WTC11 (cell line): ENCODE measurements around the gene CCER1. TPM values are rescaled to one million over a fixed set of nuclear protein-coding genes. Genes with fewer than 3 reads are reported as not detected.

Experiments
- ATAC-seq: fragments of 200-7000 bp; cut with Tn5 transposase; 2 replicates; pipeline ENCODE4 v1.10.0; 2021; ENCODE audit warnings: mild to moderate bottlenecking, moderate library complexity
- Bru-seq: library from RNA; stranded (reverse); fragments of 400-500 nt; gene quantifications from one replicate; lab custom pipeline; 2021; lab: Mats Ljungman, UMichigan
- CTCF ChIA-PET: fragments of 300-600 bp; sonication (Branson Sonifier 250); formaldehyde crosslinking; loops from one replicate; lab custom pipeline; 2021; ENCODE audit warnings: antibody characterized with exemption; lab: Charles Lee
- POLR2A ChIA-PET: fragments of 350-600 bp; sonication (Branson Sonifier 250); formaldehyde crosslinking; loops from one replicate; lab custom pipeline; 2021; ENCODE audit warnings: antibody characterized with exemption; lab: Charles Lee
- DNase-seq: peaks from one replicate; pipeline ENCODE4 v3.0.0; 2021; ENCODE audit warnings: low spot score
- H3K27ac Mint-ChIP-seq: 2 replicates; pipeline ENCODE4 v1.8.0; 2021; ENCODE audit warnings: mixed read lengths
- H3K27me3 Mint-ChIP-seq: 2 replicates; pipeline ENCODE4 v1.8.0; 2021; ENCODE audit warnings: low read depth, mild to moderate bottlenecking, moderate library complexity, mixed read lengths
- H3K36me3 Mint-ChIP-seq: 2 replicates; pipeline ENCODE4 v1.8.0; 2021; ENCODE audit warnings: mixed read lengths
- H3K4me1 Mint-ChIP-seq: 2 replicates; pipeline ENCODE4 v1.8.0; 2022; ENCODE audit warnings: mixed read lengths
- H3K4me3 Mint-ChIP-seq: 2 replicates; pipeline ENCODE4 v1.8.0; 2021; ENCODE audit warnings: mild to moderate bottlenecking, moderate library complexity, mixed read lengths
- H3K9me3 Mint-ChIP-seq: 2 replicates; pipeline ENCODE4 v1.8.0; 2021; ENCODE audit warnings: mixed read lengths
- ETV6 ChIP-seq: sonication (generic); formaldehyde crosslinking; IDR thresholded peaks from 2 replicates; pipeline ENCODE4 v1.8.1; 2022; ENCODE audit warnings: mild to moderate bottlenecking, missing genetic modification reagents
- FOXJ3 ChIP-seq: sonication (generic); formaldehyde crosslinking; IDR thresholded peaks from 2 replicates; pipeline ENCODE4 v1.9.0; 2021; ENCODE audit warnings: missing genetic modification reagents, mild to moderate bottlenecking, borderline replicate concordance
- GTF2I ChIP-seq: fragments of 250-450 bp; sonication (Bioruptor Pico); conservative IDR thresholded peaks from 2 replicates; pipeline ENCODE4 v1.4.0; 2021; ENCODE audit warnings: mild to moderate bottlenecking
- NFE2L1 ChIP-seq: sonication (generic); formaldehyde crosslinking; IDR thresholded peaks from 2 replicates; pipeline ENCODE4 v1.8.1; 2023; ENCODE audit warnings: missing genetic modification reagents
- ZNF416 ChIP-seq: fragments of 250-450 bp; sonication (Bioruptor Pico); IDR thresholded peaks from 2 replicates; pipeline ENCODE4 v1.9.0; 2021; ENCODE audit warnings: mild to moderate bottlenecking, inconsistent platforms
- ZNF532 ChIP-seq: fragments of 250-450 bp; sonication (Bioruptor Pico); IDR thresholded peaks from 2 replicates; pipeline ENCODE4 v1.9.0; 2021; ENCODE audit warnings: mild to moderate bottlenecking, borderline replicate concordance
- long read RNA-seq, 3 experiments: library from RNA in 1 of 3; library from capped mRNA in 1 of 3; library from polyadenylated mRNA in 1 of 3; unstranded in 2 of 3; stranded (forward) in 1 of 3; transcript quantifications; one replicate each; pipeline ENCODE4 v2.0.0, GENCODE V29; 2021
- total RNA-seq: library from RNA; stranded (reverse); gene quantifications from 3 replicates; pipeline ENCODE4 v1.2.3, GENCODE V29; 2021
- TF ChIP-seq, protein P1 (sequence below): sonication (generic); formaldehyde crosslinking; IDR thresholded peaks from 2 replicates; pipeline ENCODE4 v1.8.1; 2023; ENCODE audit warnings: mild to moderate bottlenecking, missing genetic modification reagents, borderline replicate concordance
- TF ChIP-seq, protein P2 (sequence below): sonication (generic); formaldehyde crosslinking; IDR thresholded peaks from 2 replicates; pipeline ENCODE4 v1.8.0; 2023; ENCODE audit warnings: missing genetic modification reagents
- TF ChIP-seq, protein P3 (sequence below): sonication (generic); formaldehyde crosslinking; IDR thresholded peaks from 2 replicates; pipeline ENCODE4 v1.8.0; 2023; ENCODE audit warnings: missing genetic modification reagents, mild to moderate bottlenecking, borderline replicate concordance
- TF ChIP-seq, protein P4 (sequence below): sonication (generic); formaldehyde crosslinking; conservative IDR thresholded peaks from 2 replicates; pipeline ENCODE4 v1.8.1; 2023; ENCODE audit warnings: mild to moderate bottlenecking, low read depth, missing genetic modification reagents, moderate library complexity

CCER1 gene, protein sequence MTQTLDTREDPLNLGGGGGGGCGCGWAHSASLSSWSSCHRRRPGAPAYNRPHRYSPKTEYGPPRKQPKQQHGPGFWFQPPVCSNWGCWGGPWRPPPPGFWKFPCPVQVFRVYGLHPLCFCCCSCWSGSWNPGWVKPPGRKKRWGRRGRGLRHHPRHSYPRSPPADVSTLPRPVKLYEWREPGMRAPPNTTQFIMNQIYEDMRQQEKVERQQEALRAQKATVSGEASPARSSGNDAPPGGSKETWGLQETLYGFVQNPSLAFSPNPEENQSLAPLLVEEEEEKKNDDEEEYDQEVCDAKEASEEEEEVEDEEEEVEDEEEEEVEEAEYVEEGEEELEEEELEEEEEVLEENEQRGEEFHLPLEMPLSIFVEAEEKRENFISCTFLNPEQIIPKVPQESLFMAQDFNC
- total RNA-seq: not detected in 3 replicates
- Bru-seq, nascent RNA: percentile 16 among the genes with signal in this experiment
- long read RNA-seq, experiment 1: 0 reads
- long read RNA-seq, experiment 2: 0 reads
- long read RNA-seq, experiment 3: 0 reads

DNA sequence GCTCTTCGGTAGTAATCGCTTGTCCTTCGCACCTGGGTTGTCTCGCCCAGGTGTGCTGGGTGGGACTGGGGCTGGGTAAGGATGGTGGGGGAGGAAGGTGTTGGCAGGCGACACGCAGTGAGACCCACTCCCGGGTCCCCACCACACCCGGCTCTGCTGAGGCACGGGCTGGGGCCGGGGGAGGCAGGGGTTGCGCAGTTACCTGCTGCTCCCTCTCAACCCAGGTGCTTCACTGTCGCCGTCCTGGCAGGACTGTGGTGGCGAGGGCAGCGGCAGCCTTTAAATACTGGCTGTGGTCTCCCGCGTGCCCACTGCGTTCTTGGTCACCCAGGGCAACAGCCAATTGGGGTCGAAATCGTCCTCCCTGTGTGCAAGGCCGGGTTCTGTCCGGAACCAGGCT lies at the start of gene CCER1:
CCER1 (minus strand) TSS at position 256 of the 400 bp plus-strand sequence. CDS start 434 bp downstream, outside the sequence.
- CTCF ChIA-PET: interaction anchor here (1.2 to 2.6 kb wide), 3 partner anchors 10 to 30 kb away, joined by 4 to 19 read pairs (median 7); no protein-coding TSS in a partner anchor
- H3K27ac Mint-ChIP-seq: no peak within 1 kb of the TSS
- peaks cover 6% of the 10 kb centered on the region for H3K9me3 Mint-ChIP-seq
- H3K36me3 Mint-ChIP-seq: no peaks in the 10 kb centered on the region
- no peak for TF ChIP-seq ZNF532 (CRISPR knock-in tag)
- no peak for TF ChIP-seq GTF2I
- no peak for TF ChIP-seq NFE2L1 (CRISPR knock-in tag)
- TF ChIP-seq, protein P1, sequence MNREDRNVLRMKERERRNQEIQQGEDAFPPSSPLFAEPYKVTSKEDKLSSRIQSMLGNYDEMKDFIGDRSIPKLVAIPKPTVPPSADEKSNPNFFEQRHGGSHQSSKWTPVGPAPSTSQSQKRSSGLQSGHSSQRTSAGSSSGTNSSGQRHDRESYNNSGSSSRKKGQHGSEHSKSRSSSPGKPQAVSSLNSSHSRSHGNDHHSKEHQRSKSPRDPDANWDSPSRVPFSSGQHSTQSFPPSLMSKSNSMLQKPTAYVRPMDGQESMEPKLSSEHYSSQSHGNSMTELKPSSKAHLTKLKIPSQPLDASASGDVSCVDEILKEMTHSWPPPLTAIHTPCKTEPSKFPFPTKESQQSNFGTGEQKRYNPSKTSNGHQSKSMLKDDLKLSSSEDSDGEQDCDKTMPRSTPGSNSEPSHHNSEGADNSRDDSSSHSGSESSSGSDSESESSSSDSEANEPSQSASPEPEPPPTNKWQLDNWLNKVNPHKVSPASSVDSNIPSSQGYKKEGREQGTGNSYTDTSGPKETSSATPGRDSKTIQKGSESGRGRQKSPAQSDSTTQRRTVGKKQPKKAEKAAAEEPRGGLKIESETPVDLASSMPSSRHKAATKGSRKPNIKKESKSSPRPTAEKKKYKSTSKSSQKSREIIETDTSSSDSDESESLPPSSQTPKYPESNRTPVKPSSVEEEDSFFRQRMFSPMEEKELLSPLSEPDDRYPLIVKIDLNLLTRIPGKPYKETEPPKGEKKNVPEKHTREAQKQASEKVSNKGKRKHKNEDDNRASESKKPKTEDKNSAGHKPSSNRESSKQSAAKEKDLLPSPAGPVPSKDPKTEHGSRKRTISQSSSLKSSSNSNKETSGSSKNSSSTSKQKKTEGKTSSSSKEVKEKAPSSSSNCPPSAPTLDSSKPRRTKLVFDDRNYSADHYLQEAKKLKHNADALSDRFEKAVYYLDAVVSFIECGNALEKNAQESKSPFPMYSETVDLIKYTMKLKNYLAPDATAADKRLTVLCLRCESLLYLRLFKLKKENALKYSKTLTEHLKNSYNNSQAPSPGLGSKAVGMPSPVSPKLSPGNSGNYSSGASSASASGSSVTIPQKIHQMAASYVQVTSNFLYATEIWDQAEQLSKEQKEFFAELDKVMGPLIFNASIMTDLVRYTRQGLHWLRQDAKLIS: no peak
- TF ChIP-seq ETV6 (CRISPR knock-in tag): no peak
- no peak for TF ChIP-seq FOXJ3 (CRISPR knock-in tag)
- TF ChIP-seq, protein P2, sequence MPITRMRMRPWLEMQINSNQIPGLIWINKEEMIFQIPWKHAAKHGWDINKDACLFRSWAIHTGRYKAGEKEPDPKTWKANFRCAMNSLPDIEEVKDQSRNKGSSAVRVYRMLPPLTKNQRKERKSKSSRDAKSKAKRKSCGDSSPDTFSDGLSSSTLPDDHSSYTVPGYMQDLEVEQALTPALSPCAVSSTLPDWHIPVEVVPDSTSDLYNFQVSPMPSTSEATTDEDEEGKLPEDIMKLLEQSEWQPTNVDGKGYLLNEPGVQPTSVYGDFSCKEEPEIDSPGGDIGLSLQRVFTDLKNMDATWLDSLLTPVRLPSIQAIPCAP: no peak
- TF ChIP-seq, protein P3, sequence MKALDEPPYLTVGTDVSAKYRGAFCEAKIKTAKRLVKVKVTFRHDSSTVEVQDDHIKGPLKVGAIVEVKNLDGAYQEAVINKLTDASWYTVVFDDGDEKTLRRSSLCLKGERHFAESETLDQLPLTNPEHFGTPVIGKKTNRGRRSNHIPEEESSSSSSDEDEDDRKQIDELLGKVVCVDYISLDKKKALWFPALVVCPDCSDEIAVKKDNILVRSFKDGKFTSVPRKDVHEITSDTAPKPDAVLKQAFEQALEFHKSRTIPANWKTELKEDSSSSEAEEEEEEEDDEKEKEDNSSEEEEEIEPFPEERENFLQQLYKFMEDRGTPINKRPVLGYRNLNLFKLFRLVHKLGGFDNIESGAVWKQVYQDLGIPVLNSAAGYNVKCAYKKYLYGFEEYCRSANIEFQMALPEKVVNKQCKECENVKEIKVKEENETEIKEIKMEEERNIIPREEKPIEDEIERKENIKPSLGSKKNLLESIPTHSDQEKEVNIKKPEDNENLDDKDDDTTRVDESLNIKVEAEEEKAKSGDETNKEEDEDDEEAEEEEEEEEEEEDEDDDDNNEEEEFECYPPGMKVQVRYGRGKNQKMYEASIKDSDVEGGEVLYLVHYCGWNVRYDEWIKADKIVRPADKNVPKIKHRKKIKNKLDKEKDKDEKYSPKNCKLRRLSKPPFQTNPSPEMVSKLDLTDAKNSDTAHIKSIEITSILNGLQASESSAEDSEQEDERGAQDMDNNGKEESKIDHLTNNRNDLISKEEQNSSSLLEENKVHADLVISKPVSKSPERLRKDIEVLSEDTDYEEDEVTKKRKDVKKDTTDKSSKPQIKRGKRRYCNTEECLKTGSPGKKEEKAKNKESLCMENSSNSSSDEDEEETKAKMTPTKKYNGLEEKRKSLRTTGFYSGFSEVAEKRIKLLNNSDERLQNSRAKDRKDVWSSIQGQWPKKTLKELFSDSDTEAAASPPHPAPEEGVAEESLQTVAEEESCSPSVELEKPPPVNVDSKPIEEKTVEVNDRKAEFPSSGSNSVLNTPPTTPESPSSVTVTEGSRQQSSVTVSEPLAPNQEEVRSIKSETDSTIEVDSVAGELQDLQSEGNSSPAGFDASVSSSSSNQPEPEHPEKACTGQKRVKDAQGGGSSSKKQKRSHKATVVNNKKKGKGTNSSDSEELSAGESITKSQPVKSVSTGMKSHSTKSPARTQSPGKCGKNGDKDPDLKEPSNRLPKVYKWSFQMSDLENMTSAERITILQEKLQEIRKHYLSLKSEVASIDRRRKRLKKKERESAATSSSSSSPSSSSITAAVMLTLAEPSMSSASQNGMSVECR (CRISPR knock-in tag): no peak
- no peak for TF ChIP-seq ZNF416 (CRISPR knock-in tag)
- TF ChIP-seq, protein P4, sequence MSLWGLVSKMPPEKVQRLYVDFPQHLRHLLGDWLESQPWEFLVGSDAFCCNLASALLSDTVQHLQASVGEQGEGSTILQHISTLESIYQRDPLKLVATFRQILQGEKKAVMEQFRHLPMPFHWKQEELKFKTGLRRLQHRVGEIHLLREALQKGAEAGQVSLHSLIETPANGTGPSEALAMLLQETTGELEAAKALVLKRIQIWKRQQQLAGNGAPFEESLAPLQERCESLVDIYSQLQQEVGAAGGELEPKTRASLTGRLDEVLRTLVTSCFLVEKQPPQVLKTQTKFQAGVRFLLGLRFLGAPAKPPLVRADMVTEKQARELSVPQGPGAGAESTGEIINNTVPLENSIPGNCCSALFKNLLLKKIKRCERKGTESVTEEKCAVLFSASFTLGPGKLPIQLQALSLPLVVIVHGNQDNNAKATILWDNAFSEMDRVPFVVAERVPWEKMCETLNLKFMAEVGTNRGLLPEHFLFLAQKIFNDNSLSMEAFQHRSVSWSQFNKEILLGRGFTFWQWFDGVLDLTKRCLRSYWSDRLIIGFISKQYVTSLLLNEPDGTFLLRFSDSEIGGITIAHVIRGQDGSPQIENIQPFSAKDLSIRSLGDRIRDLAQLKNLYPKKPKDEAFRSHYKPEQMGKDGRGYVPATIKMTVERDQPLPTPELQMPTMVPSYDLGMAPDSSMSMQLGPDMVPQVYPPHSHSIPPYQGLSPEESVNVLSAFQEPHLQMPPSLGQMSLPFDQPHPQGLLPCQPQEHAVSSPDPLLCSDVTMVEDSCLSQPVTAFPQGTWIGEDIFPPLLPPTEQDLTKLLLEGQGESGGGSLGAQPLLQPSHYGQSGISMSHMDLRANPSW (CRISPR knock-in tag): no peak
- peaks cover 2% of the 10 kb centered on the region; the same call in 1 of the 2 replicates for H3K4me1 Mint-ChIP-seq
- no peak for ATAC-seq
- H3K4me3 Mint-ChIP-seq: no peak within 1 kb of the TSS
- H3K27me3 Mint-ChIP-seq: peaks cover 6% of the 10 kb centered on the region; the same call in 1 of the 2 replicates
- no peak for DNase-seq
- POLR2A ChIA-PET: no interaction called here
